Measurements from ENCODE around the gene EFCAB12.

DNA sequence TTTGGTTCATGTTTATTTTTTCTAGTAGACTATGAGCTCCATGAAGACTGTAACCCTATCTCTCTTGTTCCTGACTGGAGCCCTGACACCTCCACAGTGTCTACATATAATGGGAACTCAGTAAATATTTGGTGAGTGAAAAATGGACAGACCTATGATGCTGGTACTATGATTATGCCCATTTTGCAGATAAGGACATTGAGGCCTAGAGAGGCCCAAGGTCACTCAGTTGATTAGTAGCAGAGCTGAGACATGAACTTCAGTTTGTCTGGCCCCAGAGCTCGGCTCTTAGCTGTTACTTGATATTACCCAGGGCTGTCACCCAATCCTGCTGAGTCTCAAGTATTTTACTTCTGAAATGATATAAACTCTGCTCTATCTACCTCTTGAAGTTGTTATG lies 5.5 kb downstream of the EFCAB12 start:
- no peak for TF ChIP-seq POLR2AphosphoS5 (IDR thresholded peaks at IDR 0.05)
- no peak for TF ChIP-seq POLR2A (IDR thresholded peaks at IDR 0.05)
